SHP77 (cell line): ENCODE results near the gene CTXN2.
A peak's percentile ranks its signal among the peaks of the same experiment; 100 is the strongest.

Experiments used
- DNase-seq, 2 experiments: peaks; one replicate each; lab custom pipeline; 2025; lab: John Stamatoyannopoulos, UW

The CTXN2 gene

DNA sequence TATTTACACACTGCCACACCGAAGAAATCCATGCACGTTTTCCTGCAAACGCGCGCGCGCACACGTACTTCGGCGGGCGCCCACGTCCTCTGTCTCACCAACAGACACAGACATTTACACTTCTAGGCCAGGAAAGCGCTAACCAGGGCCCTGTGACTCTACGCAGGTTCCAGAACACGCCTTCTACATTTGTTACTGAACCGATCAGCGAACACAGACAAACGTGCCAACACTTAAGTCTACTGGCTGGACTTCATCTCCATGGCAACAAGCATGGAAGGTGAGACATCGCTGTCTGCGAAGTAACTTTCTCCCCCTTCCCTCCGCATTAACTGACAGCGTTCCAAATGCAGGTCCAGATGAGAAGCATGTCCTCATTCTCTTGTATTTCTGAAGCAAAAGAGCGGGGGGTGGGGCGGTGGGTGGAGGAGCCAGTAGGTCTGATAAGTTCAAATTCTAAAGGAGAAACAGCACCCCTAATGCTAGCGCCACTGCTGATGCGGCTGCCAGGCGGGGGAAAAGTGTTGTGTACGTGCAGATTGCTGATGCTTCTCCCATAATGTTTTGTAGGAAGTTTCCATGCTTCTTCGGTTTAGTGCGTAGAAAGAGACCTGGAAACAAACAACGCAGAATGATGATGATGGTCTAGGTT is at the start of gene CTXN2:
CTXN2 (plus strand) TSS at position 92 of the 652 bp plus-strand sequence. CDS start 9,636 bp downstream, outside the sequence.
- peak; percentile 54 to 75 for DNase-seq

DNA sequence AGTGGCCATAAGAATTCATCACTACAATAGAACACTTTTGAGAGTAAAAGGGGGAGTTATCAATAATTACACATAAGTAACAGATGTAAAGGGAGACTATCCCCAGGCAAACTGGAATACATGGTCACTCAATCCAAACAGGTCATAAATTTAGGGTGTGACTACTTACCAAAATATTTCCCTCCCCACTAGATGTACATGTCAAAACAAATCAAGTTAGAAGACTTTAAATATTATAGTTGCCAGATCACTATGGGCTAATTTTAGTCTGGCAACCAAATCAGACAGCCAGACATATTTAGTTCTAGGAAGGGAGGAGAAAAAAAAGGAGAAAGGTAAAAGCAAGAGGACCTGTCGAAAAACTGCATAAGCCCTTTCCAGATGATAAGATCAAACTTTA is 47.6 kb upstream of the CTXN2 start:
- no peak for DNase-seq

- no peak for DNase-seq
These were observed 46.6 kb upstream of the CTXN2 start for GRCh38 chr15:48144889-48145288.

- DNase-seq = no peak
These were observed 45.5 kb upstream of the CTXN2 start for GRCh38 chr15:48145923-48146322.

- no peak for DNase-seq
These were observed 44.1 kb upstream of the CTXN2 start for GRCh38 chr15:48147358-48147757.

- DNase-seq = no peak
These were observed 41.6 kb upstream of the CTXN2 start for GRCh38 chr15:48149858-48150257.

- DNase-seq = no peak
These were observed 37.9 kb upstream of the CTXN2 start for GRCh38 chr15:48153526-48153925.

GRCh38 chr15:48168616-48169015 is 22.8 kb upstream of the CTXN2 start:
- DNase-seq = no peak

DNA sequence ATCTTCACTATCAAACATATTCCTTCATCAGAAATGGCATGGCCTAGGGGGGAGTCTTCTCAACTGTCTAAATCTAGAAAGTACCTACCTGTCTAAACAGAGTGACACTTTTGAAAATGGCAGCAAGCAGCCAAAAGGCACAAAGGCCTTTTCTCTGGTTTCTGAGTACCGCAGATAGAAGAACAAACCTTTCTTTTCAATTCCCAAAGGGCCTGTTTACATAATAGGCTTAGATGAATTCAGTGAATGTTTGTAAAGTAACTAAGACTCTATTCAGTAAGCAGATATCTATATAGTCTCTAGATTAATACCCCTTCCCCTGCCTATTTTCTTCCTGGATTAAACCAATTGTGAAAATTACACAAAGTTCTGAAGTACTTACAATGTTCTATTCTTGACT is 20.5 kb upstream of the CTXN2 start:
- no peak for DNase-seq

GRCh38 chr15:48175126-48175525 is 16.3 kb upstream of the CTXN2 start:
- no peak for DNase-seq

GRCh38 chr15:48176112-48176511 is 15.4 kb upstream of the CTXN2 start:
- no peak for DNase-seq

GRCh38 chr15:48176957-48177356 is 14.5 kb upstream of the CTXN2 start:
- DNase-seq = no peak

DNA sequence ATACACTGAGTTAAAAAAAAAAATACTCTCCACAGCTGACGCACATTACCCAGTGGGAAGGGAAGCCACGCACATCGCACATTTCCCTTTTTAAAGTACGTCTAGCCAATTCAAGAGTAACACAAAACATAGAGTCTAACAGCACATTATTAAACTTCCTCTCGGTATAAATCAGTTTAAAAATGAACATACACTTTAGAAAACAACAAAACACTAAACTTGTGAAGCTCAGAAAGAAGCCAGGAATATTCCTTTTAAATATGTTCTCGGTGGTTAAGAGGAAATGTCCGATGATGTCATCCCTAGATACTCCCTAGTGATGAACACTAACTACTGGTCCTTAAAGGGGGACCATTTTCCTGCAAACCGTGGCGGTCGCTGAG is 14.1 kb upstream of the CTXN2 start:
- peak; percentile 33 to 46 for DNase-seq

GRCh38 chr15:48177766-48178647 is 13.5 kb upstream of the CTXN2 start, which contains the start of gene MYEF2:
MYEF2 (minus strand) TSS chr15:48178295; CDS start chr15:48178237, 58 bp downstream.
- peak; percentile 82 to 90 for DNase-seq

DNA sequence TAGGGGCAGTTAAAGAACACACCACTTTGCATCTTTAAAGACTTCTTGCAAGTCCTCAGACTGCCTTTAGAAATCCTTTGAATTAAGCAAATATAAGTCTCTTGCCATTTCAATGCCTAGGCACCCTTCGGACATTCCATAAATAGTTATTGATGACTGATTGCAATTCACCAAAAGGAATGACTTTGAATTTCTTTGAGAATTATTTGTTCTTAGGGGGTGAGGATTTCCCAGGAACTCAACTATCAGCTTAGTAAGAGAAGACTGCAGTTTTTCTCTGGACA is 12.9 kb upstream of the CTXN2 start:
- no peak for DNase-seq

DNA sequence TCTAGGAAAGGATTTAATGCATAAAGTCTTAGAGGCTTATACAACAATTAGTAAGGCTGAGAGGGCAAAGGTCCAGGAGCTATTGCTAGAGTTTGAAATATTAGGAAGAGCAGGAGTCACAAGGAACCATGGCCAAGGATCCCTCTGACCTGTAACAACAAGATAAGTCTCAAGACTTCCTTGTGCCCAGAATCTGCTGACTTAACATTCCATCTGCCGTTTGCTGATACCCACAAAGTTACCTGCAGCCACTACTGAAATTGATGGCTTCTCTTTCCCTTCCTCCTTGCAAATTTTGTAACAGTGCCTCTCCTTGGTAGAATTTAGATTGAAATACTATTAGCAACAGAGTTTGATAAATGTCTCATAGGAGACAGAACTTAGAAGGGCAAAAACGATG is 8.7 kb upstream of the CTXN2 start:
- no peak for DNase-seq

DNA sequence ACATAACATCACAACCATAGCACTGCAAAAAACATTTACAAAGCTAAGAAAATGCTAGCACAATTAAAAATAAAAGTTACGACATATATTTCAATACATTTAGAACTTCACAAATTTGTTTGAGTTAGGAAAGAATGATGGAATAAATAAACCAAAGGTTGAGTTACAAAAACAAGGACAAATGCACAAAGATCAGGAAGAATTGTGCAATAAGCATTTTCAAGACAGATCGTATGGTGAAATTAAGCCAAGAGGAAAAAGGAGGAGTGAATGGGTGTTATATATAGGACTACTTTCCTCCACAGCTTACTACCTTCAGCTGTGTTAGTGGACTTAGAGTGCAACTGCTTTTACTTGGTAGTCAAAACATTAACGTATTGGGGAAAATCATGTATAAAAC is 5.9 kb upstream of the CTXN2 start:
- no peak for DNase-seq

GRCh38 chr15:48186271-48186670 is 5.2 kb upstream of the CTXN2 start:
- no peak for DNase-seq

DNA sequence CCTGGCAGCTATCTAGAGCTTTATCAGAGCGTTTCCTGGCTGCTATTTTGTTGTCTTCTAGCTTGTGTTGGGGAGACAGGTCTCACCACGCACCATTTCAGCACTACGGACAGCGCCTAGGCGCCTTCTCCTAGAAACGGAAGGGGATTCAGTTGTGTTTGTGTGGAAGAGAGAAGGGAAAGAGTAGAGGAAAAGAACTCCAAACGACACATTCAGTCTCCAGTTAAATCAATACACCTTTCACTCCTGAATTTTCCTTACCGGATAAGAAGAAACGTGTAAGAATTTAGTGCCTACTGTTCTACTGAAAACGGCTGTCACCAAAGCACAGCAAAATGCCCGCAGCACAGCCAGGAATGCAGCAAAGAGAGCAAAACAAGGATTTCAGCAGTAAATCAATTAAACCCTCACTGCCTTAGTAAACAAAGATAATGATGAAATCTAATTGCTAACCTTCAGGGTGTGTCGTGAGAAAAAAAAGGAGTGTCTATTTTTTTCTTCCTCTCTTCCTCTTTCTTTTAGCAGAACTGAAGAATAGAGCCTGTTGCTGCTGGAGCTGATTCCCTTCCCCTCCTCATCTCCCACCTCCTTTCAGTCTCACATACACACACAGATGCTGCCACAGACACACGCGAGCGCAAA is 412 bp upstream of the CTXN2 start:
- DNase-seq = no peak

DNA sequence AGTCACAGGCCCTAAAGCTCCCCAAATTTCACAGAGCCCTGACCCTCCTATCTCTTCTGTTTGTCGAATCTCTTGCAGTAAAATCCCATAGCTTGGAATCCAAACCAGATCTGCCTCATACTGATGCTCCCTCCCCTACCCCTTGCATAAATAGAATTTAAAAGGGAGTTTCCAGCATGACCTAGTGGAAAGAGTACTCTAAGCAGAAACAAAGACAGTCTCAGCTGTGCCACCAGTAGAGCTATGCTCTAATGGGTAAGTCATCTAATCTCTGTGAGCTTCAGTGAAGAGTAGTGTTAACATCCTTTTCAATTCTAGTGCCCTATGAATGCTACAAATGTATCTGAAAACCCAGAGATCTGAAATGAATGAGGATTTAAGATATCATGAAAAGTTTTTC is 10.6 kb downstream of the CTXN2 start:
- DNase-seq = no peak

GRCh38 chr15:48205981-48206380 is 14.5 kb downstream of the CTXN2 start, which contains the start of gene SLC12A1:
SLC12A1 (plus strand) TSS chr15:48206302; CDS start chr15:48207720, 1,418 bp downstream.
- no peak for DNase-seq

DNA sequence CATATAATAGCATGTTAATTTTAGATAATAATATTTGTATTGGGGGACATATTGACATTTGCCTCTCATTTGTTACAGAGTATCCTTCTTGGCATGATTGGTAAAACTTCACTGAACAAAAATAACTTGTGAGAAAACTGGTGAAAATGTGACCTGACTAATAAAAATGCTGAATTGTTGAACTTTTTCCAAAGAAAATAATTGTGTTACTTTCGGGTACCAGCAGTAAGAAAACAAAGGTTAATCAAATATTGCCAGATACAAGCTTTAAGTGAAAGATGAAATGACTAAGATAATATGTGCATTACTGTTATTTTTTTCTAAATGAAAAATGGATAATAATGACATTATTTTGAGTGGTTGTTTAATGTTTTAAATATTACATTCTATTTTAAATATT is 29.8 kb downstream of the CTXN2 start:
- no peak for DNase-seq

GRCh38 chr15:48221885-48222284 is 30.4 kb downstream of the CTXN2 start:
- no peak for DNase-seq
